Ishikawa (cell line): ENCODE data around the gene C1D.

Source experiments
- CEBPB ChIP-seq: IDR thresholded peaks from 2 replicates; pipeline ENCODE4 v1.6.1; 2012
- CREB1 ChIP-seq: IDR thresholded peaks from 2 replicates; pipeline ENCODE4 v1.6.1; 2012; ENCODE audit warnings: low read depth
- EGR1 ChIP-seq: IDR thresholded peaks from 2 replicates; pipeline ENCODE4 v1.6.1; 2012
- EP300 ChIP-seq: IDR thresholded peaks from 2 replicates; pipeline ENCODE4 v1.6.1; 2012; ENCODE audit warnings: borderline replicate concordance
- FOXM1 ChIP-seq: IDR thresholded peaks from 2 replicates; pipeline ENCODE4 v1.6.1; 2012; ENCODE audit warnings: low read depth, borderline replicate concordance
- MAX ChIP-seq: IDR thresholded peaks from 2 replicates; pipeline ENCODE4 v1.6.1; 2012
- NFIC ChIP-seq: IDR thresholded peaks from 2 replicates; pipeline ENCODE4 v1.6.1; 2012
- RAD21 ChIP-seq: IDR thresholded peaks from 2 replicates; pipeline ENCODE4 v1.6.1; 2012; ENCODE audit warnings: low read depth
- REST ChIP-seq: IDR thresholded peaks from 2 replicates; pipeline ENCODE4 v1.6.1; 2012; ENCODE audit warnings: low read depth, mild to moderate bottlenecking
- TAF1 ChIP-seq: IDR thresholded peaks from 2 replicates; pipeline ENCODE4 v1.6.1; 2012; ENCODE audit warnings: low read depth, mild to moderate bottlenecking
- TCF12 ChIP-seq: IDR thresholded peaks from 2 replicates; pipeline ENCODE4 v1.6.1; 2012; ENCODE audit warnings: low read depth
- TEAD4 ChIP-seq: IDR thresholded peaks from 2 replicates; pipeline ENCODE4 v1.6.1; 2012
- USF1 ChIP-seq: IDR thresholded peaks from 2 replicates; pipeline ENCODE4 v1.6.1; 2012
- YY1 ChIP-seq: IDR thresholded peaks from 2 replicates; pipeline ENCODE4 v1.6.1; 2012; ENCODE audit warnings: low read depth
- ZBTB7A ChIP-seq: IDR thresholded peaks from 2 replicates; pipeline ENCODE4 v1.6.1; 2012; ENCODE audit warnings: low read depth

C1D gene

GRCh38 chr2:68103709-68104055, 40.9 kb upstream of the C1D start:
- TF ChIP-seq YY1 (no peak), TEAD4 (no peak), TAF1 (no peak)

GRCh38 chr2:68103030-68103708, 40.4 kb upstream of the C1D start:
- no peak for TF ChIP-seq REST

- TF ChIP-seq REST (no peak), CREB1 (no peak), EP300 (no peak), ZBTB7A (no peak), TCF12 (no peak), MAX (no peak), FOXM1 (no peak), NFIC (no peak), USF1 (no peak), EGR1 (no peak)
These were observed 37.4 kb upstream of the C1D start for GRCh38 chr2:68100189-68100588.

GRCh38 chr2:68099260-68099659, 36.5 kb upstream of the C1D start:
- TF ChIP-seq CREB1, result no peak
- TF ChIP-seq TEAD4, result no peak
- TF ChIP-seq MAX, result no peak
- TF ChIP-seq TAF1, result no peak
- TF ChIP-seq ZBTB7A, result no peak

- TF ChIP-seq ZBTB7A (no peak), RAD21 (no peak), EP300 (no peak), MAX (no peak), TAF1 (no peak), NFIC (no peak), CEBPB (no peak), REST (no peak), CREB1 (no peak)
These were observed 35.5 kb upstream of the C1D start for GRCh38 chr2:68098291-68098797.

GRCh38 chr2:68094111-68094510, 31.3 kb upstream of the C1D start:
- TF ChIP-seq EGR1 (no peak), ZBTB7A (no peak), YY1 (no peak), EP300 (no peak), TCF12 (no peak), NFIC (no peak), MAX (no peak), USF1 (no peak), TEAD4 (no peak), RAD21 (no peak), REST (no peak), FOXM1 (no peak), TAF1 (no peak), CREB1 (no peak), CEBPB (no peak)
